HG02884 (cell line): ENCODE results near the gene SH2D1B.

ENCODE experiments used
- ATAC-seq: cut with Tn5 transposase; IDR thresholded peaks from one replicate; pipeline ENCODE4 v1.9.1; 2021; ENCODE audit warnings: mild to moderate bottlenecking, moderate library complexity; ENCODE audit not compliant: unreplicated experiment

Gene SH2D1B

GRCh38 chr1:162400790-162401355 is 11.1 kb downstream of the SH2D1B start:
- no peak for ATAC-seq

DNA sequence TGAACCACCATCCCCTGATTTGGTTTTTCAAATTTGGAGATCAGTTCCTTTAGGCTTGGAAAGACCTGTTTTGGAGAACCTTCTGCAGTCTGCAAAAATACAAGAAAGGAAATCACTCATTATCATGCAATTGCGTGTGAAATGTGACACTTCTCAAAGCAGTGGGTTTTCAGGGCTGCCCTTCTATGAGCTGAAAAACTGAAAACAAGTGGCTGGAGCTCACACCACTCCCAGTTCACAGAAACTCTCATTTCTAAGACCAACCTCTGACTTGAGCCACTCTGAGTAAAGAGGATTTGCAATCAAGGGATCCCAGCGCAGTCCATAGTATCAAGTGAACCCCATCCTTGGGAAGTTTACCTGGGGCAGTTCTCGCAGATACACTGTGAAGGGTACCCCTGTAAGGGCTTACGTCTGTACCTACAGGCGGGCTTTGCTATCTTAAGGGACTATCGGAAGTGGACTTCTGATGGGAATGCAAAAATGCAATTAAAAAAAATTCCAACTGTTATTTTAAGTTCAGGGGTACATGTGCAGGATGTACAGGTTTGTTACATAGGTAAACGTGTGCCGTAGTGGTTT is 12.8 kb downstream of the SH2D1B start:
- no peak for ATAC-seq

DNA sequence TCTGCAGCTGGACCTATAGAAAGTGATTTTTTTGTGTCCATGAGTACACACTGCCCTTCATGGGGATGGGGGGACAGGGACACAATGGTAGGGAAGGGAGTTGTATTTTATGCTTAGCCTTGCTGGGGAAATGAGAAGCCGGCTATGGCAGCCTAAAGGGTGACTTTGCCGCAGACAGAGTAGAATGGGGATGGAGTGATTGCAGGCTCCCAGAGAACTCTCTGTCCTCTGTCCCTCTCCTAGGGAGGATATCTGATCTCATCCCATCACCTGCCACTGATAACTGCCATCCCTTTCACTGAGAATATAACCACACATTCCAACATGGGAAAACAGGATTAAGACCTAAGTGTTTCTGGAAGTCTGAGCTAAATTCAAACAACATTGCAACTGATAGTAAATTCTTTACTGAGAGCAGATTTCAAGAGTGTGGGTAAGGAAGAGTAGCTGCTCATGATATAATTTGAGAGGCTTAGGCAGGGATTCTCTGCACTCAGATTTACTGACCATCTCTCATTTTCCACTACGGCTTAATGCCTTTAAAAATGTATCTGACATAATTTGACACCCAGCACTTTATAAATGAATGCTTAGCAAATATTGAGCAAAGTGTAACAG is 13.9 kb downstream of the SH2D1B start:
- ATAC-seq: no peak

- no peak for ATAC-seq
Measured at GRCh38 chr1:162397039-162397448, 14.9 kb downstream of the SH2D1B start.

- ATAC-seq: no peak
Measured at GRCh38 chr1:162396201-162396906, 15.6 kb downstream of the SH2D1B start.

GRCh38 chr1:162391790-162392563 is 20.0 kb downstream of the SH2D1B start:
- no peak for ATAC-seq

DNA sequence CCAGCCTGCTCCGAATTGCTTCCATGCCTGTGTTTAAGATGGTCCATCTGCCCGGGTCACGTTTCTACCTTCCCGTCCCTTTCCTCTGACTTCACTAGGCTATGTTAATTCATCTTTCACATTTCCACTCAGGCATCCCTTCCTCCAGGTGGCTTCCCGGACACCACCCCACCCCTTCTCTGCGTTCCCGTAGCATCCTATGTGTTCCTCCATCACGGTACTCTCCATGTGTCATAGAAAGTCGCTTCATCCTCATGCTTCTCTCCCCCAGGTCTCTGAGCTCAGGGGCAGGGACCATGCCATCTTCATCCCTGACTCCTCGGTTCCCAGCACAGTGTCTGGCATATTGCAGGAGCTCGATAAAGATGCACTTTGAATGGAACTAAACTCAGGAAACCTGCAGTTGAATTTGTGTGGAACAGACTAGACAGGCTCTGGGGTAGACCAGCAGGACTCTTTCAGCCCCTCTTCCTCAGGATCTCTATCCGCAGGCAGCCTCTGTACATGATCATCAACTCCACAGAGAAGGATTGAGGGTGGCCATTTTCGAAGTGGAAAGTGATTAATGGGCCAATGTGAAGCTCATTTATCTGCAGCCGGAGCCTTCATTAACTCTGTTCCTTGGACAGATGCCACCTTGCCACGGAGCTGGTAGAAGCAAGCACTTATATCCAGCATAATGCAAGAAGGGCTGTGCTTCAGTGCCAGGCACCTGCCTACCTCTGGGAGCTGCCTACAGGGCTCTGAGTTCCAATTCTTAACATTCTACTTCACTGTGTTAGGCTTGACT is 21.3 kb downstream of the SH2D1B start:
- ATAC-seq: no peak

- no peak for ATAC-seq
Measured at GRCh38 chr1:162389971-162390370, 22.0 kb downstream of the SH2D1B start.

GRCh38 chr1:162389021-162389818 is 22.7 kb downstream of the SH2D1B start:
- no peak for ATAC-seq

DNA sequence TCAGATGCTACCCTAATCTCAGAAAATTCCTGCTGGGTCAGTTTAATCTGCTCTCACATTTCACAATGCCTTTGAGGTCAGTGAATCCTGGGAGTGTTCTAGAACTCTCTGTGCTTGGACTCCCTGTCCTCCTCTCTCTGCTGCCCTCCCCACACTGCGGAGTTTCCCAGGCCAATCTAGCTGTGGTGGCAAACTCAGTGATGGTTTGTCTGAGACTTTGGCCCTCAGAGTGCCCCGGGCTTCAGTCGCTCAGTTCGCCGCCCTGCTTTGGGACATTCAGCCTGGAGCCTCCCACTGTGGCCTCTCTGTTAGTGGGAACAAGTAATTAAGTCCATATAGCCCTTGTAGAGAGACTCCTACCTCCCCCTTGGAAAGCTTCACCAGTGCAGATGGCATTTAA is 23.3 kb downstream of the SH2D1B start:
- no peak for ATAC-seq

- ATAC-seq: no peak
Measured at GRCh38 chr1:162388083-162388594, 23.8 kb downstream of the SH2D1B start.

- no peak for ATAC-seq
Measured at GRCh38 chr1:162387226-162388082, 24.5 kb downstream of the SH2D1B start.

GRCh38 chr1:162386292-162387225 is 25.4 kb downstream of the SH2D1B start:
- no peak for ATAC-seq

- no peak for ATAC-seq
Measured at GRCh38 chr1:162385702-162386101, 26.2 kb downstream of the SH2D1B start.

- no peak for ATAC-seq
Measured at GRCh38 chr1:162385280-162385623, 26.7 kb downstream of the SH2D1B start.

GRCh38 chr1:162384601-162385279 is 27.2 kb downstream of the SH2D1B start:
- ATAC-seq: no peak

GRCh38 chr1:162384116-162384515 is 27.8 kb downstream of the SH2D1B start:
- no peak for ATAC-seq
